Lung (tissue), 12 donors: Measurements from ENCODE around the gene LRRC53. TPM values are rescaled to one million over a fixed set of nuclear protein-coding genes. Genes with fewer than 3 reads are reported as not detected.

Experiments
- ATAC-seq: fragments of 200-7000 bp; cut with Tn5 transposase; one replicate; pipeline ENCODE4 v1.9.1; 2020; ENCODE audit warnings: moderate number of reproducible peaks; ENCODE audit not compliant: insufficient read depth, low FRiP score
- DNase-seq, 3 donors: peaks; one replicate each; pipeline ENCODE4 v3.0.0-alpha.2; 2013 to 2017
- H3K27ac ChIP-seq, 2 donors: one replicate each; pipeline ENCODE4 v1.5.1; 2013; ENCODE audit warnings: mild to moderate bottlenecking in 2 of 2, moderate library complexity in 2 of 2, control low read depth in 1 of 2, inconsistent platforms in 1 of 2, low read depth in 1 of 2, low read length in 1 of 2
- H3K27me3 ChIP-seq, 3 donors: one replicate each; pipeline ENCODE4 v1.5.1; 2013; ENCODE audit warnings: low read length in 2 of 3; ENCODE audit not compliant: control insufficient read depth in 3 of 3, insufficient read depth in 3 of 3
- H3K36me3 ChIP-seq, 4 donors: one replicate each; pipeline ENCODE4 v1.5.1; 2013; ENCODE audit warnings: low read length in 4 of 4, mild to moderate bottlenecking in 1 of 4, moderate library complexity in 1 of 4; ENCODE audit not compliant: control insufficient read depth in 4 of 4, insufficient read depth in 4 of 4
- H3K4me1 ChIP-seq, 5 donors: one replicate each; pipeline ENCODE4 v1.5.1; 2013; ENCODE audit warnings: low read length in 5 of 5, mild to moderate bottlenecking in 2 of 5, moderate library complexity in 1 of 5; ENCODE audit not compliant: control insufficient read depth in 5 of 5, insufficient read depth in 5 of 5
- H3K4me3 ChIP-seq: one replicate; pipeline ENCODE4 v1.5.1; 2013; ENCODE audit warnings: mild to moderate bottlenecking, control low read depth, moderate library complexity
- H3K9ac ChIP-seq, 2 donors: one replicate each; pipeline ENCODE4 v1.5.1; 2013; ENCODE audit warnings: low read length in 2 of 2, control low read depth in 1 of 2; ENCODE audit not compliant: insufficient read depth in 1 of 2
- H3K9me3 ChIP-seq, 4 donors: one replicate each; pipeline ENCODE4 v1.5.1; 2013; ENCODE audit warnings: low read length in 3 of 4, mild to moderate bottlenecking in 1 of 4, moderate library complexity in 1 of 4; ENCODE audit not compliant: control insufficient read depth in 4 of 4, insufficient read depth in 3 of 4
- CTCF ChIP-seq: IDR thresholded peaks from 2 replicates; pipeline ENCODE4 v1.5.1; 2012; ENCODE audit warnings: mild to moderate bottlenecking; ENCODE audit errors: control extremely low read depth, extremely low read depth
- WGBS, 2 donors: extraction: QIAGEN DNeasy Blood & Tissue Kit; methylation state at CpG; one replicate each; pipeline ENCODE4 v1.1.7; 2013; 5-methylcytosine and 5-hydroxymethylcytosine counted together
- polyA plus RNA-seq, 2 donors: library from polyadenylated mRNA; stranded (reverse); fragments of 200-250 nt; gene quantifications; one replicate each; pipeline ENCODE4 v1.2.1, GENCODE V29; 2013
- total RNA-seq, 2 donors: library from RNA; depleted of rRNA in 1 of 2; stranded (reverse); fragments of >200 nt in 1 of 2; gene quantifications; one replicate each; pipeline ENCODE4 v1.2.1, GENCODE V29; 2014 to 2021
- donor health status: control.
- donor health status: control.
- donor health status: Bipolar disorder and iron deficiency.
- donor health status: healthy.
- donor health status: DM: yes; HTN: yes; CAD: no.

The LRRC53 gene
- total and polyA plus RNA-seq, 4 donors: not detected

- Histone ChIP-seq H3K4me3 (no peak overlapping the region), H3K27me3 (no peaks in the 10 kb centered on the region), H3K36me3 (no peaks in the 10 kb centered on the region), H3K9ac (no peak overlapping the region), H3K4me1 (no peaks in the 10 kb centered on the region), H3K9me3 (no peaks in the 10 kb centered on the region), H3K27ac (no peak overlapping the region)
- ATAC-seq (no peak), DNase-seq (no peak)
- 77 to 82% methylated on average over 2 of the region's 2 CpGs for WGBS, 2 donors
- TF ChIP-seq CTCF: no peak
Observed at GRCh38 chr1:74457253-74457652, 55.2 kb downstream of the LRRC53 start.

GRCh38 chr1:74455390-74455789 lies 57.0 kb downstream of the LRRC53 start:
- Histone ChIP-seq H3K27ac (no peak overlapping the region), H3K4me1 (no peaks in the 10 kb centered on the region), H3K9me3 (no peaks in the 10 kb centered on the region), H3K9ac (no peak overlapping the region), H3K27me3 (no peaks in the 10 kb centered on the region), H3K36me3 (no peaks in the 10 kb centered on the region), H3K4me3 (no peak overlapping the region)
- DNase-seq (no peak), ATAC-seq (no peak)
- no peak for TF ChIP-seq CTCF

GRCh38 chr1:74453277-74453676 lies 59.1 kb downstream of the LRRC53 start:
- no peaks in the 10 kb centered on the region for H3K9me3 ChIP-seq
- no peak for ATAC-seq
- no peak overlapping the region for H3K4me3 ChIP-seq
- H3K27ac ChIP-seq: no peak overlapping the region
- no peaks in the 10 kb centered on the region for H3K27me3 ChIP-seq
- H3K4me1 ChIP-seq: no peaks in the 10 kb centered on the region
- H3K36me3 ChIP-seq: no peaks in the 10 kb centered on the region
- 81 to 86% methylated on average over 2 of the region's 2 CpGs for WGBS, 2 donors
- H3K9ac ChIP-seq: no peak overlapping the region
- DNase-seq: no peak
- TF ChIP-seq CTCF: no peak

GRCh38 chr1:74452035-74452434 lies 60.4 kb downstream of the LRRC53 start:
- 48 to 77% methylated on average over 1 of the region's 1 CpG for WGBS, 2 donors
- Histone ChIP-seq H3K9ac (no peak overlapping the region), H3K36me3 (no peaks in the 10 kb centered on the region), H3K27ac (no peak overlapping the region), H3K9me3 (no peaks in the 10 kb centered on the region), H3K4me3 (no peak overlapping the region), H3K4me1 (no peaks in the 10 kb centered on the region), H3K27me3 (no peaks in the 10 kb centered on the region)
- no peak for ATAC-seq
- TF ChIP-seq CTCF: no peak
- no peak for DNase-seq
